Stimulated activated CD4-positive, alpha-beta T cell treated with anti-CD3 and anti-CD28 coated beads, Interleukin-12 subunit alpha, Interleukin-12 subunit beta, amount 100 ng/mL, for 4 hours (primary cell): ENCODE measurements around the gene RPS19.
"Not testable (repeated sequence)": the region's sequence is repeated elsewhere in the genome, so short reads cannot be mapped to it uniquely, and the experiment has no call there.

ENCODE experiments used
- DNase-seq: peaks from one replicate; pipeline ENCODE4 v3.0.0-alpha.2; 2020

The RPS19 gene

GRCh38 chr19:41860419-41861115, 512 bp downstream of the RPS19 start:
- DNase-seq = no peak

DNA sequence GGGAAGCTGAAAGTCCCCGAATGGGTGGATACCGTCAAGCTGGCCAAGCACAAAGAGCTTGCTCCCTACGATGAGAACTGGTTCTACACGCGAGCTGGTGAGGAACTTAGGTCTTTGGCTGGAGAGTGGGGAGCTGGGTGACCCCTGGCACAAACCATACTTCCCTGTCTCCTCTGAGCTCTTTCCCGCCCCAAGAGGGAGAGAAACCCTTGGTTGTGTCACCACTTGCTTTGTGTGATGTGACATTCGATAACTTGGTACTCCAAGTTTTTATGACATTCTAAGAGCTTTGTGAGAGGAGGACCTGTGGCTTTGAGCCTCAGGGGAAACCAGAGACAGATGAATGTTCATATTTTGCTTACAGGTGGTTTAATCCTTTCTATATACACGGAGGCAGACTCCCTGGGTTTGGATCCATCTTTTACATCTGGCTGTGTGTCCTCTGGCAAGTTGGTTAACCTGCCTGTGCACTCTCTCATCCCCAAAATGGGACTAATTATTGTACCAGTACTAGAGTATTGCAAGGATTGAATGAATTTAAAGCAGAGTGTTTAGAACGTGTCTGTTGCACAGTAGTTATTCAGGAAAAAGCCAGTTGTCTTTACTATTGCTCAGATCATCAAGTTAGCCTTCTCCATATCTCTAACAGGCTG, 1.2 kb downstream of the RPS19 start:
- DNase-seq = no peak

GRCh38 chr19:41861846-41862245, 1.8 kb downstream of the RPS19 start:
- no peak for DNase-seq

- no peak for DNase-seq
Observed at GRCh38 chr19:41862445-41862986, 2.5 kb downstream of the RPS19 start.

DNA sequence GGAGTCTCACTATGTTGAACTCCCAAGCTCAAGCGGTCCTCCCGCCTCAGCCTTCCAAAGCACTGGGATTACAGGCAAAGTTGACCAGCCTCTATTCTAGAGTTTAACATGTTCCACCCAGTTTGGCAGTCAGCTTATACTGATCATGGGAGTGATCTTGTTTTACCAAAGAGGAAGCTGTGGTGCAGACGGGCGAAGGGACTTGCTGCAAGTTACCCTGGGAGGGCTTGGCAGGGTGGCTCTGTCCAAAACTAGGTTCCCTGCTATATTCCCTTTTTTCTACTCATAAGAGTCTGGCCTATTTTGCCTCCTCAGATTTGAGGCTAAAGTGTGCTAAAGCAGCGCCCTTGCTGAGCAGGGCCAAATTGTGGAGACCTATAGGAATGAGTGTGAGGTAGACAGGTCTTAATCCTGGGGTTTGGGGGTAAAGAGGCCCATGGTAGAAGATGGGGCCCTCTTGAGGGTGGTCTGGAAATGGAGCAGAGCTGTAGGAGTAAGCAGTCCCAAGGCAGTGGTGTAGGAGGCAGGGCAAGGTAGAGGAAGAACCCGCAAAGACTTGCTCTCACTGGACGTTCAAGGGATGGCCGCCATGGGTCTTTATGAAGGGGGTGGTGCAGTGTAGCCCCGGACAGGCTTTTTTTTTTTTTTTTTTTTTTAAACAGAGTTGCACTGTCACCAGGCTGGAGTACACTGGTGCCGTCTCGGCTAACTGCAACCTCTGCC, 3.3 kb downstream of the RPS19 start:
- DNase-seq = no peak

- DNase-seq = no peak
Observed at GRCh38 chr19:41864374-41864773, 4.3 kb downstream of the RPS19 start.

DNA sequence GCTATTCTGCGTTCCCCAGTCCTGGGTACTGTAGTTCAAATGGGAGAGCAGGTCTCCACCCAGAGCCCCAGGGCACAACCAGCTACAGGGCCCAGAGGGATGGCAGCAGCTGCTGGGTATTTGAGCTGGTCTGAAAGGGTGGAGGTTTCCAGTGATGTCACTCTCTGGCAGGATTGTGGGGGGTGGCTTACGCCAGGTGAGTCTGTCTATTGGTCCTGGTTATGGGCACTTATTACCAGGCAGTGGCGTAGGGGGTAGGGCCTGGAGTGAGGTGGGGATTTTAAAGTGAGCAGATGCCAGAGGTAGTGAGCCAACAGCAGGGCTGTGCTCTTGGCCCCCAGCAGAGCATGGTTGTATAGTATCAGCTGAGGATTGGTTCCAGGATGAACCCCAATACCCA, 6.2 kb downstream of the RPS19 start:
- no peak for DNase-seq

- DNase-seq = no peak
Observed at GRCh38 chr19:41868120-41868988, 8.3 kb downstream of the RPS19 start.

DNA sequence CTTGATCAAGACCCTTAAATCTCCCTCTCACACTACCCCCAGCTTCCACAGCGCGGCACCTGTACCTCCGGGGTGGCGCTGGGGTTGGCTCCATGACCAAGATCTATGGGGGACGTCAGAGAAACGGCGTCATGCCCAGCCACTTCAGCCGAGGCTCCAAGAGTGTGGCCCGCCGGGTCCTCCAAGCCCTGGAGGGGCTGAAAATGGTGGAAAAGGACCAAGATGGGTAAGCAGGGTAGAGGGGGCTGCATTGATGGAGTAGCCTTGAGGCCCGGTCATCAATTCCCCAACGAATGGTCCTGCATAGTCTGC, 8.9 kb downstream of the RPS19 start:
- DNase-seq = no peak

DNA sequence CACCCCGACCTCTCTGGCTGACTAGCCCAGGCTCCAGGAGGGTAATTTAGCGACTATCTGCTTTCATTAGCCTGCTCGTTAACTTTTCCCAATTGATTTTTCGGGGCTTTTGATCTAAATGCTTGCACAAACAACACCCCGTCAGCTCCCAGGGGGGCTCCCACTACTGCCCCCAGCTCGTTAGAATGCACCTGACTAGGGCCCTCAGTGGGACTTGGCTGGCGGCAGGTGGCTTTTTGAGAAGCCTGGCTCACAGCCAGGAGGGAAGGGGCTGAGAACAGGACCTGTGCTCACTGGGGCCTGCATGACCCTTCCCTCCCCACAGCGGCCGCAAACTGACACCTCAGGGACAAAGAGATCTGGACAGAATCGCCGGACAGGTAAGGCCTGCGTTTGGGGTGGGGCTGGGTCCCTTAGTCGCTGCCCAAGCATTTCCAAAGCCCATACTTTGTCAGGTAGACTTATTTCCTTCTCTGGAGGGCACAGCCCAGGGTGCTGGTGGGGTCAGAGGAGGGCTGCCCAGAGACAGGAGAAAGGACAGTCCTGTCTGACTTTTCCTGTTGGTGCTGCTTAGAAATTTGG, 9.4 kb downstream of the RPS19 start:
- DNase-seq = no peak

DNA sequence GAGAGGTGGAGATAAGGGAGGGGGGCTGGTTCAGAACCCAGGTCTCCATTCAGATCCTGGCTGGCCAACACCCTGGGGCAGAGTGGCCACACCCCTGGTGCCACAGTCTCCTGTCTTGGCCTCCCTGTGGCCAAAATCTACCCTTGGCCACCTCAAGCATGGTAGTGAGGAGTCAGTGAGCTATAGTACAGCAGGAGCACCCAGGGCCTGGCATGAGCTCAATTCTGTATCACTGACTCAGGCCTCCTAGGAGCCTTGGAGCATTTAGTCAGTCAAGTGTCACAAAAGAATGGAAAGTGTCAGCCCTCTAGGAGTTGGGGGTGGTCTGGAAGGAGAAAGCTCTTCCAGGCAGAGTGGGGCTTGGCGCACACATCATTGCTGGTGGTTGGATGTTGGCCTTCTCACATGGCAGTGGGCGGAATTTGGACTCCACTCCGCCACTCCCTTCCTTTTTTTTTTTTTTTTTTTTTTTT, 10.4 kb downstream of the RPS19 start:
- no peak for DNase-seq

- peak; percentile 44 for DNase-seq
Observed at GRCh38 chr19:41871573-41872383, 11.7 kb downstream of the RPS19 start.

DNA sequence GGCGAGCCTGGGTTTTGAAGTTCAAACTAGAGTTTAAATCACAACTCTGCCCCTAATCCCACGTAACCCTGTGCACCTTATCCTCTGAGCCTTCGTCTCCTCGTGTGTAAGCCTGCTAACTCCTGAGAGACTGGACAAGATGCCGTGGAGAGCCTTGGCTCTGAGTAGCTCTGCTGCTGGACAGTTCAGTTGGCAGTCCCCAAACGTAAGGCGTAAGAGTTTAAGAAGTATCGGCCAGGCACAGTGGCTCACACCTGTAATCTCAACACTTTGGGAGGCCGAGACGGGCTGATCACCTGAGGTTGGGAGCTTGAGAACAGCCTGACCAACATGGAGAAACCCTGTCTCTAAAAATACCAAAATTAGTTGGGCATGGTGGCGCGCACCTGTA, 12.3 kb downstream of the RPS19 start:
- no peak for DNase-seq

DNA sequence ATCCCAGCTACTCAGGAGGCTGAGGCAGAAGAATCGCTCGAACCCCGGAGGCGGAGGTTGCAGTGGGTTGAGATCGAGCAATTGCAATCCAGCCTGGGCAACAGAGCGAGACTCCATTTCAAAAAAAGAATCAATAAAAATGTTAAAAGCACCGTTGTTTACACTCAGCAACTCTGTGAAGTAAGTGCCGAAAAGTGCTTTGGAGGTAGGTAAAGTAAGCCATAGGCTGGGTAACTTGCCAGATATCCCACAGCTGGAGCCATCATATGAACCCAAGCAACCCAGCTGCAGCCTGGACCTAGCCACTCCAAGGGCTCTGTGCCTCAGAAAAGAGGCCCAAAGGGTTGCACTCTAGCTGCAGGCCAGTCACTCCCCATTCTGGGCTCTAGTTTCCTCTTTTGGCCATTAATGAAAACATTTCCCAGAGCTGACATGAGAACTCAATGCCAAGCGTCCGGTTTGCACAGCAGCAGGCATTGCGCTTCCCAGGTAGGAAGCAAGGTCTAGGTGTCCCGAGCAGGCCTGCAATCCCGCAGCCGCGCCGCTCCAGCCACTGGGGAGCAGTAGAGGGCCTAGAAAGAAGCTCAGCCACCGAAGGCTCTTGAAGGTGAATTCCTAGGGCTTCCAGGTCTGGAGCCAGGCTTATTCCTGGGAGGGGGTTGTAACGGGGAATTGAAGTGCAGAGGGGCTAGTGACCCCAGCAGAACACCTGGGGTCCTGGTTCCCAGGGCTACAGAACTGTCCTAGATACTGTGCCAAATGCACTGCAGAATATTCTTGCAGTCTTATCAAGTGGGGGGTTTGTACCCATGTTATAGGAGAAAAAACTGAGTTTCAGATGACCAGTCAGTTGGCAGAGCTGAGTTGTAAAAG, 13.0 kb downstream of the RPS19 start:
- peak; percentile 70 for DNase-seq

DNA sequence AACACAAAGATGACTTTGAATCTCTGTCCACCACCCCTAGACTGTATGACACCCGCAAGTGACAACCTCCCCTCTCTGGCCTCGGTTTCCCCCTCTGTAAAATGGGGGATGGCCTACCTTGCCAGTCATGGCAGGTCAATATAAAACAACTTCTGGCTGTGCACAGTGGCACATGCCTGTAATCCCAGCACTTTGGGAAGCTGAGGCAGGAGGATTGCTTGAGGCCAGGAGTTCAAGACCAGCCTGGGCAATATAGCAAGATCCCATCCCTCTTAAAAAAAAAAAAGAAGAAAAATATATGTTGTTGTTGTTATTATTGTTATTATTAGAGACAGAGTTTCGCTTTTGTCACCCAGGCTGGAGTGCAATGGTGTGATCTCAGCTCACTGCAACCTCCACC, 15.9 kb downstream of the RPS19 start:
- DNase-seq = not testable (repeated sequence)

DNA sequence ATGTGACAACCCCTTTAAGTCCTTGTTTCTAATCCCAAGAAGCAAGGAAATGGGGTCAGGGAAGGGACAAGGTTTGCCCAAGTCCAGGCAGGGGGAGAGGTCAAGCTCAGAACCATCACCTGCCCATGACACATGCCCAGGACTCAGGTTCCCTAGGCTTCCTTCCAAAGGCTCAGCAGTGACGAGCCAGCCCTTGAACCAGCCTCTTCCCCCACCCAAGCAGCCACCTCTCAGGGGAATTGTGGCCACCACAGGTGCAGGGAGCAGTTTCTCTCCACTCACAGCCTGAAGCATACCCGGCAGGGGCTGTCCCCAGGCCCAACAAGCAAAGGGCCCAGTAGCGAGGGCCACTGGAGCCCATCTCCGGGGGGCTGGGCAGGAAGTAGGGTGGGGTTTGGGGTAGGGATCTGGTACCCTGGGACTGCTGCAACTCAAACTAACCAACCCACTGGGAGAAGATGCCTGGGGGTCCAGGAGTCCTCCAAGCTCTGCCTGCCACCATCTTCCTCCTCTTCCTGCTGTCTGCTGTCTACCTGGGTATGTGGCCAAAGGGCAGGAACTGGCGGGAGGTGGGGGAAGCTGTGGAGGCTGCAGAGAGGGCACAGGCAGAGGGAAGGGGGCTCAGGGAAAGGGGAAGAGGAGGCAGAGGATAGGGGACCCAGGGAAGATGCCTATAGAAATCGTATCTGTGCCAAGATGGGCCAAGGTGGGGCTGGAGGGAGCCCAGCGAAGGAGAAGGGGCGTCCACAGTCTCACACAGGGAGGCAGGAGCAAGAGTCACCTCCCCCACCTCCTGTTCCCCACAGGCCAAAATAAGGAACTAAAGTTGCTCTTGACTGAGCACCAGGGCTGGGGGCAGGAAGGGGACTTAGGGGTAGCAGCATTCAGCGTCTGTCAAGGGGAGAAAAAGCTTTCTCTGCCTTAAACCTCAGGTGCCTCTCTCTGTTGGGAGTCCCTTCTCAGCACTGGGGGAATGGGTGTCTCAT, 17.1 kb downstream of the RPS19 start, which contains the start of gene CD79A:
CD79A (plus strand) TSS at position 433 of the 986 bp plus-strand sequence; CDS start at position 459, 26 bp downstream.
- no peak for DNase-seq

GRCh38 chr19:41877916-41878905, 18.2 kb downstream of the RPS19 start:
- no peak for DNase-seq

DNA sequence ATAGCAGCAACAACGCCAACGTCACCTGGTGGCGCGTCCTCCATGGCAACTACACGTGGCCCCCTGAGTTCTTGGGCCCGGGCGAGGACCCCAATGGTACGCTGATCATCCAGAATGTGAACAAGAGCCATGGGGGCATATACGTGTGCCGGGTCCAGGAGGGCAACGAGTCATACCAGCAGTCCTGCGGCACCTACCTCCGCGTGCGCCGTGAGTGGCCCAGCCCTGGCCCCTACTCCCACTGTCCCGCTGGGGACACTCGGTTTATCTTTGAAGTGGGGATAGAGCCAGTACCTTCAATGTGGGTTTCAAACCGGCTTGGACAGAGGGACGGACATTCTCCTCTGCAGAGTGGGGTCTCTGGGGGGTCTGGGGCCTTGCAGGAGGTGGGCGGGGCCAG, 19.0 kb downstream of the RPS19 start:
- DNase-seq = no peak
